Left lobe of liver (tissue), 2 donors: ENCODE data around the gene DCTN1. TPM values are rescaled to one million over a fixed set of nuclear protein-coding genes. Genes with fewer than 3 reads are reported as not detected.
"Not testable (repeated sequence)": the region's sequence is repeated elsewhere in the genome, so short reads cannot be mapped to it uniquely, and the experiment has no call there.

Experiments
- ATAC-seq: fragments of 200-7000 bp; cut with Tn5 transposase; one replicate; pipeline ENCODE4 v1.9.1; 2020; ENCODE audit warnings: mild to moderate bottlenecking, moderate library complexity
- DNase-seq: peaks from one replicate; pipeline ENCODE4 v3.0.0-alpha.2; 2020; ENCODE audit warnings: low spot score
- total RNA-seq: library from RNA; stranded (reverse); gene quantifications from one replicate; pipeline ENCODE4 v1.2.1, GENCODE V29; 2021
- donor health status: DM: no; HTN: no; CAD: no; lungs with moderate emphysema.
- donor health status: DM: no; HTN: yes; CAD: no.

Gene DCTN1
- total RNA-seq: 41.3 TPM

GRCh38 chr2:74379851-74380789 lies at the start of gene DCTN1:
TSS of gene DCTN1 (minus strand) at chr2:74380311. CDS start at chr2:74380037, 274 bp downstream.
- ATAC-seq: peak; percentile 20
- no peak for DNase-seq

DNA sequence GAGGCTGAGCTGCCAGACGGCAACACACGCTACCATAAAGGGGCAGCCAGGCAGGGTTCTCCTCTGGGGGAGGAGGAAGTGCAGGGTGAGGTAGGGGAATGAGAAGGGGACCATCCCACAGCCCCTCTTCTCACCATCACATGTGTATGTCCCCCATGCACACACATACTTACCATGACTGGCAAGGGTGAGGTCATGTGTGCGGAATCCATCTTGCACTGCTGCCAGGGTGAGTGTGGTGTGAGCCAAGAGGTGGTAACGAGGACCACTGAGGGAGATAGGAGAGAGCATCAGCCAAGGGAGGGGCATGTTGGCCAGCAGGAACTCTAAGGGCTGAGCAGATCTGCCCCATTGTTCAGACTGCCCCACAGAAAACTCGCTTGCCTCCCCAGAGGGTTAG lies 48.6 kb upstream of the DCTN1 start:
- DNase-seq (no peak), ATAC-seq (no peak)

DNA sequence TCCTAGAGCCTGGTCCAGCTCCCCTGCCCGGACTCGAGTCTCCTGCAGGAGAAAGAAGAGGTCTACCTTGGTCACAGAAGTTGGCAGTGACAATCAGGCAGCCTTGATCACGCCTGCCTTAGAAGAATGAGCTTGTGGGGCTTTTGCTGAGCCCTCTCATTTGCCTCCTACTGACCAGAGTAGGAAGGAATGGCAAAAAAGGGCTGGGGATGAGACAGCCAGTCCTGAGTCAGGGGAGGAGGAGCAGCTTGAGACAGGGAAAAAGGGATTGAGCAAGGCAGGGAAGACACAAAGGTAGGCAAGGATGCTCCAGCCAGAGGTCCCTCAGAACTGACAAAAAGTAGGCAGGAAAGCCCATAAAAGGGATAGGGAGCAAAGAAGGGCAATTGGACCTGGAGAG lies 47.4 kb upstream of the DCTN1 start:
- no peak for ATAC-seq
- DNase-seq: no peak

DNA sequence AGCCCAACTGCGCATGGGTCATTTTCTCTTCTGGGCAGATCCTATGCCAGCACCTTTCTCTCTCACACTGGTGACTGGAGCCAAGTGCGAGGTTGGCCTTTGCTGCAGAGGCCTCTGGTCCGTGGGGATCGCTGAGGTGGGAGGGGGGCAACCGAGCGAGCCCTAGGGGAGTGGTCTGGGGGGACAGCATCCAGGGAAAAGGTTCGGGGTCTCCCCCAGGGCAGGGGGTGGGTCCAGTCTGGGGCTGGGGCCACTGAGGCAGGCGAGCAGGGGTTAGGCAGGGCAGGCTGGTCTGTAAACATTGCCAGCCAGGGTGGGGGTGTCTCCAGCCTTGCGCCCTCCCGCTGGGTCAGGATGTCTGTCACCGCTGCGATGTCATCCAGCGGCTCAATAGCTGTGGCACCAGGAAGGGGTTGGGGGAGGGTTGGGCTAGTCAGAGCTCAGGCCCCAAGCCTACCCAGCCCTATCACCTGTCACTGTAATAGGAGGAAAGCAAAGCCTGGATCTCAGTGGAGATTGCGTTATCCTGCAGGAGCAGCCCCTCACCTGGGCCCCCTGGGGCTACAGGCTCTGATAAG lies 46.2 kb upstream of the DCTN1 start:
- ATAC-seq (no peak), DNase-seq (no peak)

DNA sequence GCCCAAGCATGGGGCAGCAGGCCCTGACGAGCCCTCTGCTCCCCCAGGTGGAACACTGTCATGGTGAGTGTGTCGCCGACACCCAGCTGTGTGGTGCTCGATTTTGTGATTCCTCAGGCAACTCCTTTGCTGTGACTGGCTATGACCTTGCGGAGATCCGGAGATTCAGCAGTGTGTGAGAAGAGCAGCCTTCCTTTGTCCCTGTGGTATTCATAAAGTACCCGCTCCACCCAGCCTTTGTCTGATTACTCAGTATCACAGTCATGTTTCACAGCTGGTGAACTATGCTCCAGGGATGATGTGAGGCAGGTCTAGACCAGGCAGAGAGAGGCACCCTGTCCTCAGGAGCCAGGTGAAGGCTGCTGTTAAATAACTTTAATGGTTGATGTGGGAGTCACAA lies 45.4 kb upstream of the DCTN1 start:
- ATAC-seq (no peak), DNase-seq (no peak)

- ATAC-seq (no peak), DNase-seq (no peak)
These were observed 44.9 kb upstream of the DCTN1 start for GRCh38 chr2:74424995-74425406.

- ATAC-seq (peak; percentile 6), DNase-seq (no peak)
These were observed 44.3 kb upstream of the DCTN1 start for GRCh38 chr2:74424139-74424992.

GRCh38 chr2:74423231-74424095 lies 43.4 kb upstream of the DCTN1 start:
- ATAC-seq (peak; percentile 2), DNase-seq (no peak)

- peak; percentile 71 for DNase-seq
- ATAC-seq: peak; percentile 66
These were observed 41.2 kb upstream of the DCTN1 start, which contains the start of the genes C2orf81 and WDR54 for GRCh38 chr2:74421221-74421870. TSS of gene C2orf81 (minus strand) at chr2:74421619. CDS start at chr2:74421560, 59 bp downstream. TSS of gene WDR54 (plus strand) at chr2:74421730. CDS start at chr2:74422154, 424 bp downstream.

- not testable (repeated sequence) for ATAC-seq, DNase-seq
These were observed 40.5 kb upstream of the DCTN1 start for GRCh38 chr2:74420443-74421103.

DNA sequence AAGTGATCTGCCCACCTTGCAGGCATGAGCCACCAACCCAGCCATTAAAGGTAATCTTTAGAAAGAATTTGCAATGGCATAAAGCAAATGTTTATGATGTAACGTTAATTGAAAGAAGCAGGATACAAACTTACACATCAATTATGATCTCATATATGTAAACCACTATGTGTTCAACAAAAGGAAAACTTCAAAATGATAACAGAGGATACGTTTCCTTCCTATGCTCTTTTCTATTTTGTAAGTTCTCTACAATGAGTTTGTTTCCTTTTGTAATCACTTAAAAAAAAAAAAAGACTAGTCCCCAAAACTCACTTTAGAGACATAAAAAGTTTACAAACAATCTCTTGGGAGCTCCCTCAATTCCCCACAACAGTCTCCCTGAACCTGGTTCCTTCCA lies 39.9 kb upstream of the DCTN1 start:
- ATAC-seq: no peak
- DNase-seq: no peak

GRCh38 chr2:74419345-74419744 lies 39.2 kb upstream of the DCTN1 start:
- no peak for DNase-seq
- ATAC-seq: no peak

- DNase-seq (no peak), ATAC-seq (no peak)
These were observed 38.2 kb upstream of the DCTN1 start for GRCh38 chr2:74418312-74418711.

DNA sequence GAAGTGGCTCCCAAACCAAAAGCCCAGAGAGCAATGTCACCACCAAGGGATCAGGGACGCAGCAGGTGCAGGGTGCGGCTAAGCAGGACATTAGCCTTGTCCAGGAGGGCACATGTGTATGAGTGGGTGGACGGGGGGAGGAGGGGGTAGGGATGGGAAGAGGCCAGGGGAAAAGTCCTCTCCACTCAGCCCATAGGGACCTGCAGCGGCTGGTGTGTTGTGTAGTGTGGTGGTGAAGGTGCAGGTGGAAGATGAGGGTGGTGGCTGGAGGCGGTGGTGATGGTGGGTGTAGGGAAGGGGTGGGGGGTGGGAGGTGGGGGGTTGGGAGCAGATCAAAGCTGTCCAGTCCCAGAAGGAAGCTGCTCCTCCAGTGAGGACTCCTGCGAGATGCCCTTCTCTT lies 37.7 kb upstream of the DCTN1 start:
- no peak for ATAC-seq
- DNase-seq: no peak

DNA sequence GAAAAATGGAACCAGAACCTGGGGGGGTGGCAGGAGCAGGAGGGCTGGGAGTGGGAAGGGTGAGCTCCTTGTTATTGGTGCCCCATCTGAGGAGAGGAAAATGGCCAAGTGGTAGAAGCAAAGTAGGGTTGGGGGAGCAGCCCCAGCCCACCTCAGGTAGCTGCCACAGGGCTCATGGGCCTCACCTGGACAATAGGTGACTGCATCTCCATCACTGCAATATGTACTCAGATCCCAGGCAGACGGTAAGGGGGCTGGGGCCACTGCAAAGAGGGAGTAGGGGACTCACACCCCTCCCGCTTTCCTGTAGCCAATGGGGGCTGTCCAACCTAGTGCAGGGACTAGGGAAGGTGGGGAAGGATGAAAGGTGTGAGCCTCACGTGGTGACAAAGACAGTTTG lies 37.1 kb upstream of the DCTN1 start:
- ATAC-seq (no peak), DNase-seq (no peak)

DNA sequence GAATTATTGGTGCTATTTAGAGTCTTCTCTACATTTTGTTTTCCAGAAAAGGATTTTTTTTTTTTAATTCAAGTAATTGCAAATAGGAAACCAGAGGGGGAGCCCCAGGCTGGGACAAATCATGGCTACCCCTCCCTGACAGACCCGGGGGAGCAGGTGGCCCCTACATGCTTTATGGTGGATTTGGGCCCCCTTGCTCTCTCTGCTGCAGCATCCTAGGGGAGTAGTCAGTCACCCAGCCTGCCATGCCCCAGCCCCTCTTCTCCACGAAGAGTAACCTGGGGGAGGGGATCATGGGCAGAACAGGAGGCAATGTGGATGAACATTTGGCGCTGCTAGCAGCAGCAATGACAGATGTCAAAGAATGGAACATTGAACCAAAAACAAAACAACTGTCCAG lies 36.7 kb upstream of the DCTN1 start:
- ATAC-seq (no peak), DNase-seq (no peak)

DNA sequence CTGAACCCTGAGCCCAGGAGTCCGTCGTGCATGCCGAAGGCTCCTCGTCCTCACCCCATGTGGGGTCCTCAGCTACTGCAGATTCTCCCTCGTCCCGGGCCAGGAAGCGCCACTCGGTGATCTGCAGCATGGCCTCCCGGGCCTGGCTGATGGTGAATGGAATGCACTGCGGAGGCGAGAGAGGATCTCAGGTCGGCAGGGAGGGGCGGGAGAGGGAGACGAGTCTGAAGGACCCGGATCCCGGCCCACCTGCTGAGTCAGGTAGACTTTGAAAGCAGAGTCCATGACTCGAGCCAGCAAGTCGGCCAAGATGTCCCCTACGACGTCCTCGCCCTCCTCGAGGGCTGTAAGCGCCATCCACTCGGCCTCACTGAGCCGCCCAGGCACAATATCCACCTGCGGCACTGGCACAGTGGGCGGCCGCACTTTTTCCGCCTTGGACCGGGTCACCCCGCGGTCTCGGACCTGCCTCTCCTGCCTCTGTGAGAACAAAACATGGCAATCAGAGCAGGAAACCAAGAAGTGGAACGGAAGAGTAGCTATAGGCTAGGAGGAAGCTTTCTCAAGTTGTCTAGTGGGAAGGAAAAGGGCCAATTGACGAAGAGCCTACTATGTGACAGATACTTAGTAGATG lies 35.8 kb upstream of the DCTN1 start:
- no peak for DNase-seq
- ATAC-seq: peak; percentile 6

DNA sequence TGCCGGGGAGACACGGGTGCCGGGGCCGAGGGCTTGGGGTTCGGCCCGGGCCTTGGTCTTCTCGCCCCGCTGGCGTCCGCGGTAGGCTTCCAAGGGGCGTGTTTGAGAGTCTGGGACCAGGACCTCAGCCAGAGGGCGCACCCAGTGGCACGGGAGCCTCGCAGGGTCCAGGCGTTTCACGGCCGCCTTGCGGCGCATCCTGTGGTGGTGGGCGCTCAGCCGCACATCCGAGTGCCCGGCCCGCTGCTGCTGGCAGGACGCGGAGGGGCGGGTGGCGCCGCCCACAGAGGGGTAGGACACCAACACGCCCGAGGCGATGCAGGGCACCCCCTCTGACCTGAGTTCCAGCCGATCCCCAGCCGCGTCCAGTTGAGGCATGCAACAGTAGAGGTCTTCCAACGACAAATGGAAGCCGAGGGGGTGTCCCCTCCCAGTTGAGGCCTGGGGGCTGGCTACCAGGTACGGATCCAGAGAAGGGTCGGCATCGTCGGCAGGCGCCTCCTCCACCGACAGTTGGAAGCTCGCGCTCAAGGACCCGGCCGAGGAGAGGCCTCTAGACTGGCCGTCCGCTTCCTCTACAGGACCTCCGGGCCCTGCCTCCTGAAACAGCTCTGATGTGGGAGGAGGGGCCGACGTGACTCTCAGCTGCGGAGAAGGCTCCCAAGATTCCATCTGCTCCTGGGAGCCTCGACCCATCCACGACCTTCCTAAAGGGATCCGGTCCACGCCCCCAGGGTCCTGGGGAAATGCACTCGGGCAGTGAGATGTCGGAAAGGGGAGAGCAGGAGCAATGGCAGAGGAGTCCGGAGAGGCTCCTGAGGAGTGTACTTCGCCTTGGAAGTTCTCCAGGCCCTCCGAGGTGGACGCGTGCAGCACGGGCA lies 35.0 kb upstream of the DCTN1 start:
- ATAC-seq (peak; percentile 54), DNase-seq (no peak)
